CMK (cell line): ENCODE data around the gene PCGF3.

ENCODE experiments used
- DNase-seq: peaks from one replicate; pipeline ENCODE4 v3.0.0-alpha.2; 2010; ENCODE audit warnings: low read depth

The PCGF3 gene, protein sequence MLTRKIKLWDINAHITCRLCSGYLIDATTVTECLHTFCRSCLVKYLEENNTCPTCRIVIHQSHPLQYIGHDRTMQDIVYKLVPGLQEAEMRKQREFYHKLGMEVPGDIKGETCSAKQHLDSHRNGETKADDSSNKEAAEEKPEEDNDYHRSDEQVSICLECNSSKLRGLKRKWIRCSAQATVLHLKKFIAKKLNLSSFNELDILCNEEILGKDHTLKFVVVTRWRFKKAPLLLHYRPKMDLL

DNA sequence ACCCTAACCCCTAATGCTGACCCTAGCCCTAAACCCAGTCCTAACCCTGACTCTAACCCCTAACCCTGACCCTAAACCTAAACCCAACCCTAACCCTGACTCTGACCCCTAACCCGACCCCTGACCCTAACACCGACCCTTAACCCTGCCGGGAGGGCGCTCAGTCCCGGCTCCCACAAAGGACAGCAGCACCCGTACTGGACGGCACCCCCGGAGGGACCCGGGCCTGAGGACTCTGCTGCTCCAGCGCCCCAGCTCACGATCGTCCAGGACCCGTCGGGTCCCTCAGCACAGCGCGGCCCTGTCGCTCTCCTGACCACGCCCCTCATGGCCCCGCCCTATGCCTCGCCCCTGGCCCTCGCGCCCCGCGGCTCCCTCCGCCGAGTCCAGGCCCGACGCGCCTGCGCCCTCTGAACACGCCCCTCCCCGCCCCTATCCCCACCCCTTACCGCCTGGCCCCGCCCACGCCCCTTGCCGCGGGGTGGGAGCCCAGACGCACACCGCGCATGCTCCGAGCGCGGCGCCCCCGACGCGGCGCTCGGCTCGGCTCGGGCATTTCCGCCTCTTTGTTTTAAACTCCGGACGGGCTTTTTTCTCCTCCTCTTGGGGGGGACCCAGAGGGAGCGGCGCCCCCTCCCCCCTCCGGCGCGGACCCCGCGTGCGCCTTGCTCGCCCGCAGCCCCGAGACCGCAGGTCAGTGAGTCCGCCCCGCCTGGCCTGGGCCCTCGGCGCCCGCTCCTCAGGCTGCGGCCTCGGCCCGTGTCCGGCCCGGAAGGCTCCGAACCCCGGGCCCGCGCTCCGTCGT is at the start of gene PCGF3:
Gene PCGF3, plus strand, starts transcription at position 555 of the 805 bp plus-strand sequence. CDS start 27,849 bp downstream, outside the sequence.
- DNase-seq = peak; percentile 89

DNA sequence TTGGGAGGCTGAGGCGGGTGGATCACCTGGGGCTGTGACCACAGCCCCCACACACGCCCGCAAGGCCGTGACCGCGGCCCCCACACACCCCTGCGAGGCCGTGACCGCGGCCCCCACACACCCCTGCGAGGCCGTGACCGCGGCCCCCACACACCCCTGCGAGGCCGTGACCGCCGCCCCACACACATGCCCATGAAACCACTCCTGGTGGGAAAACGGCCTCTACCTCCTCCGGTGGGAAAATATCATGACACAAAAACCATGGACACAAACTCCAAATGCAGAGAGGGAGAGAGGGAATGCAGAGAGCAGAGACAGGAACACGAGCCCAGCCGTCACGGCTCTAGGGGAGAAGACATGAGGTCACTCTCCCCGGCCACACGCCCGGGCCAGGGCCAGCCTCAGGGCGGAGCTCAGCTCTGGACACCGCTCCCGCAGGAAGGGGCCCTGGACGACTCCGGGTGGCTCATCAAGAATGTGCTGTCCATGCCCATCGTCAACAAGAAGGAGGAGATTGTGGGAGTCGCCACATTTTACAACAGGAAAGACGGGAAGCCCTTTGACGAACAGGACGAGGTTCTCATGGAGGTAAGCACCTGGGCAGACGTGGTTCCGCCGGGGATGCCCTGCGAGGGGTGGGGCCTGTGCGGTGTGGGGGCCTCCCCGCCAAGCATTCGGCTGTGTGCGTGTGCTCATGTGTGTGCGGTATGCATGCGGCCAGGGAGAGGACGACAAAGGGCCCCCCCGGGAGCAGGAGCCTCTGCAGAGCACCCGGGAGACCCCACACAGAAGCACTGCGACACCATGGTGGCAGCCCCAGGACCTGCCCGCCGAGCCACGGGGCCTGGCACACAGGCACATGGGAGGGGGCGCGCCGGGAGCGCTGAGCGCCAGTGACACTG is 48.9 kb upstream of the PCGF3 start:
- DNase-seq = no peak

DNA sequence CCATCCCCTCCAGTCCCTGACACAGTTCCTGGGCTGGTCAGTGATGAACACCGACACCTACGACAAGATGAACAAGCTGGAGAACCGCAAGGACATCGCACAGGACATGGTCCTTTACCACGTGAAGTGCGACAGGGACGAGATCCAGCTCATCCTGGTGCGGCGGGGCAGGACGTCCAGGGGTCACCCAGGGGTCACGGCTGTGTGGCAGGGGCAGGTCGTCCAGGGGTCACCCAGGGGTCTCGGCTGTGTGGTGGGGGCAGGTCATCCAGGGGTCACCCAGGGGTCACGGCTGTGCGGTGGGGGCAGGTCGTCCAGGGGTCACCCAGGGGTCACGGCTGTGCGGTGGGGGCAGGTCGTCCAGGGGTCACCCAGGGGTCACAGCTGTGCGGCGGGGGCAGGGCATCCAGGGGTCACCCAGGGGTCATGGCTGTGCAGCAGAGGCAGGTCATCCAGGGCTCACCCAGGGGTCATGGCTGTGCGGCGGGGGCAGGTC is 48.2 kb upstream of the PCGF3 start:
- no peak for DNase-seq

DNA sequence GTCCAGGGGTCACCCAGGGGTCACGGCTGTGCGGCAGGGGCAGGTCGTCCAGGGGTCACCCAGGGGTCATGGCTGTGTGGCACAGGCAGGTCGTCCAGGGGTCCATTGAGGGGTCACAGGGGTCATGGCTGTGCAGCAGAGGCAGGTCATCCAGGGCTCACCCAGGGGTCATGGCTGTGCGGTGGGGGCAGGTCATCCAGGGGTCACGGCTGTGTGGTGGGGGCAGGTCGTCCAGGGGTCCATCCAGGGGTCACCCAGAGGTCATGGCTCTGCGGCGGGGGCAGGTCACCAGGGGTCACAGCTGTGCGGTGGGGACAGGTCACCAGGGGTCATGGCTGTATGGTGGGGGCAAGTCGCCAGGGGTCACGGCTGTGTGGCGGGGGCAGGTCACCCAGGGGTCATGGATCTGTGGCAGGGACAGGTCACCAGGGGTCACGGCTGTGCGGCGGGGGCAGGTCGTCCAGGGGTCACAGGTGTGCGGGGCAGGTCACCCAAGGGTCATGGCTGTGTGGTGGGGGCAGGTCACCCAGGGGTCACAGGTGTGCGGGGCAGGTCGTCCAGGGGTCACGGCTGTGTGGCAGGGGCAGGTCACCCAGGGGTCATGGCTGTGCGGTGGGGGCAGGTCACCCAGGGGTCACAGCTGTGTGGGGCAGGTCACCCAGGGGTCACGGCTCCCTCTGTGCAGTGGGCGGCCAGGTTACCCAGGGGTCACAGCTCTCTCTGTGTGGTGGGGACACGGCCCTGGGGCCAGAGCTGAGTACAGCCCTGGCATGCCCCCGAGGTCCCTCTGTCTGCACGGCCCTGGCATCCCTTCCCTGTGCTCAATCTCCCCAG is 47.6 kb upstream of the PCGF3 start:
- DNase-seq = no peak

DNA sequence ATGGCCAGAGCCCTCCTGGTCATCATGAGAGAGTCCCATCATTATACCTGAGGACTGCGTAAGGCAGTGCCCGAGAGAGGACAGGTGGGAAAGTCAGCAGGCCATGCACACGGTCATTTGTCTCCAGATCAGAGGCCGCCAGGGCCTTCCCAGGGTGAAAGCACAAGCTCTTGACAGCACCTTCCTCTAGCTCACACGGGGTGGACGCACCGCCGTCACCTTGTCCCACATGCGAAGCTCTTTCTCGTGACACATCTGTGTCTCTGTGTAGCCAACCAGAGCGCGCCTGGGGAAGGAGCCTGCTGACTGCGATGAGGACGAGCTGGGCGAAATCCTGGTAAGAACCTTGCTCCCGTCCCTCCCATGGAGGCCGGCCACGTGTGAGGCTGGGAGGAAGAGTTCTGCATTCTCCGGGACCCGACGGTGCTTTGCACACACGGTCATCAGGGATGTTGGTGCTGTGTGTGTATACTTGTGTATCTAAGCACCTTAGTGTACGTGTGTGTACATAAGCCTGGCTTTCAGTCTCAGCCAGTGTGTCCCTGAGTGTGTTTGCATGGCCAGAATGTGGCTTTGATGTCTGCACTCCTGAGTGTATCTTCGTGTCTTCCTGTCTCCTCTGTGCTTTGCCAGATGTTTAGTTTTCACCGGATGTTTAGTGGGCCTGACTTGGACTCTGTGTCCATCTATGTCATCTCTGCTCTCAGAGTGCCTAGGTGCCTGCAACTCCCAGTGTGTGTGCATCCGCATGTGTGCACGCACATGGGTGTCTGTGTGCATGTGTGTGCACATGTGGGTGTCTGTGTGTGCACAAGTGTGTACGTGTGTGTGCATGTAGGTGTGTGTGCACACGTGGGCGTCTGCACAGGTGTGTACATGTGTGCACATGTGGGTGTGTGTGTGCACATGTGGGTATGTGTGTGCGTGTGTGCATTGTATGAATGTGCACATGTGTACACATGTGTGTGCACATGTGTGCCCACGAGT is 46.7 kb upstream of the PCGF3 start:
- DNase-seq = no peak

DNA sequence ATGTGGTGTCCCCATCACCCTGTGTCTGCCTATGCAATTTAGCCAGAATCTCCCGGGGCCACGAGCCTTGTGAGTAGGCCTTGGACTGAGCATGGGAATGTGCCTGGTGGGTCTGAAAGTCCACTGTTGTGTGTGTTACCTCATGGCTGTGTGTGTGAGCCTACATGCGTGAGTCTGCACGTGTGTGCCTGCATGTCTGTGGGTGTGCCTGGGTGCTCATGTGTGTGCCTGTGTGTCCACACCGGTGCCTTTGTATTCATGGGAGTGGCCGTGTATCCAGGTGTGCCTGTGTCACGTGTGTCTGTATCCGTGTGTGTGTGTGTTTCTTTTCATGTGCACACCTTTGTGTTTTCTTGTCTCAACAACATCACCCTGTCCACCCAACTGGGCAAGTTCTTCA is 45.8 kb upstream of the PCGF3 start:
- DNase-seq = no peak

DNA sequence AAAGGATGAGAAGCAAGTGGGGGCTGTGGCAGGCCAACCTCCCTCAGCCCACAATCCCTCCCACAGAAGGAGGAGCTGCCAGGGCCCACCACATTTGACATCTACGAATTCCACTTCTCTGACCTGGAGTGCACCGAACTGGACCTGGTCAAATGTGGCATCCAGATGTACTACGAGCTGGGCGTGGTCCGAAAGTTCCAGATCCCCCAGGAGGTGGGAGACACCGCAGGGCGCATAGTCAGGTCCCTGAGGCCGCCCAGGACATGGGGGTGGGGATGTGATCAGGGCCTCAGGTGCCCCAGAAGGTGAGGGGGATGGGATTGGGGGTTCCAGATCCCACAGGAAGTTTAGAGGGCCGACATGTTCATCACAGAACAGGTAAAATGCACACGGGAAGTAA is 45.2 kb upstream of the PCGF3 start:
- DNase-seq = no peak

DNA sequence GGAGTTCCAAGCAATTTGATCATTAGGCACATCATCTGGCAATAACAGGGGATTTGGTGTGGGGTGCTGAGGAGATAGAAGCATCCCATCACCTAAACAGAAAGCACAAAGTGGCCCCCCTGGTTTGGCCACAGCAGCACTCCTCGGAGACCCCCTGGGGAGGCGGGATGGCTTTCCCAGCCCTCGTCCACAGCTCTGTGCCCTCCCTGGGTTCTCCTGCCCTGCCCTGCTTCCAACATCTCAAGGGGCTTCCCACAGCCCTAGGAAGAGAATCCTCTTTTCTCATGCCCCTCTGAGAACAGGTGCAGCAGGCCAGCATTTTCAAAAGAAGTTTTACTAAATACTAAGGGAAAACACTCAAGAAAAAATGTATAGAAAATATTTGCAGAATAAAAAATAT is 44.4 kb upstream of the PCGF3 start:
- DNase-seq = no peak

DNA sequence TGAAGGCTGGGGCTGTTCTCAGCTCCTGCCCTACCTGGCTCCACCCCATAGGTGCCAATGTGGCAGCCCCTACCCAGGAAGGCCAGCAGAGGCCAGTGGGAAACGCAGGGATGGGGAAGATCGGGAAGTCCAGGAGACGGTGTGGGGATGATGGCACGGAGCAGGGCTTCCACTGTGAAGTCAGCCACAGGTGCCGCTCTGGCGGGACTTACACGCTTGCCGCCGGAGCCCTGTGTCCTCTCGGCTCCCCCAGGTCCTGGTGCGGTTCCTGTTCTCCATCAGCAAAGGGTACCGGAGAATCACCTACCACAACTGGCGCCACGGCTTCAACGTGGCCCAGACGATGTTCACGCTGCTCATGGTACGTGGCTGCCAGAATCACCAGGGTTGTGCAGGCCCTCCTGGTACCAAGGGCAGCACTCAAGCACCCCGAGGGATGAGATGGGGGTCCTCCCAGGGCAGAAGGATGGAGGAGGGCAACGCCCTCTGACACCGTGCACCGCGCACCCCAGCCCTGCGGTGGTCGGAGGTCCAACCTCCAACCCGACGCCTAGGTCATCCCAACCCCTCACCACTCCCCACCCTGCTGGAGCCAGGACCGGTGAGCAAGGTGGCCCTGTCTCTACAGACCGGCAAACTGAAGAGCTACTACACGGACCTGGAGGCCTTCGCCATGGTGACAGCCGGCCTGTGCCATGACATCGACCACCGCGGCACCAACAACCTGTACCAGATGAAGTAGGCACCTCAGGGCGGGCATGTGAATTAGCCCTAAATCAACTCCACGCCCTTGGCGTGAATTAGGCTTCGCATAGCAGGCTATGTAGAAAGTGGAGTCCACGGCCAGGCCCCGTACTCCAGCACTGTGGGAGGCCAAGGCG is 43.5 kb upstream of the PCGF3 start:
- no peak for DNase-seq

DNA sequence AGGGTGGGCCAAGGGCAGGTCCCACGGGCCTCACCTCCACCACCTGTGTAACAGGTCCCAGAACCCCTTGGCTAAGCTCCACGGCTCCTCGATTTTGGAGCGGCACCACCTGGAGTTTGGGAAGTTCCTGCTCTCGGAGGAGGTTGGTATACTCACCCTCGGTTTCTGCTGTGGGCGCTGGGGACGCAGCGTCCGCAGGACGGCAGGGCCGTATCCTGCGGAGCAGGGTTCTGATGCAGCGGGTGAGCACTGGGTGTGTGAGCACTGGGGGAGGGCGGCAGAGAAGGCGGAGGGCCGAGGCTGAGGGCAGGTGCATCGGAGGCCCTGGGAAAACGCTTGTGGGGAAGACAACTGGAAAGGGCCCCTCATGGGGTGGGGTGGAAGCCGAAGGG is 42.6 kb upstream of the PCGF3 start:
- no peak for DNase-seq

DNA sequence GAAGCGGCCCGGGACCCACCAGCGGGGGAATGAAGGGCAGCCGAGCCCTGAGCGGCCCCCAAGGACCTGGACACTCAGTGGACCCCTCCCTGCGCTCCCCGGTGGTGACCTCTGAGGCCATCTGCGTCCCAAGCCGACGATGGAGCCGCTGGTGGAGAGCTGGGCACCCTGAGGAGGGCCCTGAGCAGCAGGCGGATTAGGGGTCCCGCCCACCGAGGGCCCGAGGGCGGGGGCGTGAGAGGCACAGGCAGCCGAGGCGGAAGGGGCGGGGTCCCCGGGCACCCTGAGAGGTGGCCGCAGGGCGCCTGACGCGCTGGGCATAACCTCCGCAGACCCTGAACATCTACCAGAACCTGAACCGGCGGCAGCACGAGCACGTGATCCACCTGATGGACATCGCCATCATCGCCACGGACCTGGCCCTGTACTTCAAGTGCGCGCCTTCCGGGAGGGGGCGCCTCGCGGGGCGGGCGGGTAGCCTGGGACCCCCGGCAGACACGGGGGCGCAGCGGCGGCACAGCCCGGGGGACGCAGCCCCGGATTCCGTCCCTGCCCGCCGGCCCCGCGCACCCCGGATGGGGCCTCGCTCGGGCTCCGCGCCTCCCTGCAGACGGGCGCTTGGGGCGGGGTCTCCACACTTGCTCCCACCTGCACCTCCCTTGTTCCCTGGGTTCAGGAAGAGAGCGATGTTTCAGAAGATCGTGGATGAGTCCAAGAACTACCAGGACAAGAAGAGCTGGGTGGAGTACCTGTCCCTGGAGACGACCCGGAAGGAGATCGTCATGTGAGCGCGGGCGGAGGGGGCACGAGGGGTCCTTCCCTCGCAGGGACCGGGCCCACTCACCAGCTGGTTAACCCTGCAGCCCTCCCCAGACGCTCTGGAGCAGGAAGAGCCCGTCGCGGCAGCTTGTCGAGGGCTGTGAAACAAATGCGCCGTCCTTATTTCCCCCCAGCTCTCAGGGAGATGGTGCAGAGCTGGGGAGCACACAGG is 41.9 kb upstream of the PCGF3 start:
- DNase-seq = peak; percentile 56

DNA sequence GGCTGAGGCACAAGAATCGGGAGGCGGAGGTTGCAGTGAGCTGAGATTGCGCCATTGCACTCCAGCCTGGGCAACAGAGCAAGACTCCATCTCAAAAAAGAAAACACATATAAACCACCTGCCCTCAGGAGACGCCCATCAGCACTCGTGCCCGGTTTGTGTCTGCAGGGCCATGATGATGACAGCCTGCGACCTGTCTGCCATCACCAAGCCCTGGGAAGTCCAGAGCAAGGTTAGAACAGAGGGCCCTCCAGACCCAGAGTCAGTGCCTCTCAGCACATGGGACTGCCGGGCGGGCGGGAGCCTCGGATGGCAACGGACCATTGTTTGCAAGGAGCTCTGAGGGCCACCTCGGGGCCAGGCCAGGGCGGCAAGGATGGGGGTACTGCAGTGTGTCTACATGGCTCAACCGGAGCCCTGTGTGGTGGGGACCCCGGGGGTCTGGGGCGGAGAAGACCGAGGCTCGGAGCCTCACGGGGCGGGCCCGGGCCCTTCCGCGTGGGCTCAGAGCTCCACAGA is 40.9 kb upstream of the PCGF3 start:
- no peak for DNase-seq

DNA sequence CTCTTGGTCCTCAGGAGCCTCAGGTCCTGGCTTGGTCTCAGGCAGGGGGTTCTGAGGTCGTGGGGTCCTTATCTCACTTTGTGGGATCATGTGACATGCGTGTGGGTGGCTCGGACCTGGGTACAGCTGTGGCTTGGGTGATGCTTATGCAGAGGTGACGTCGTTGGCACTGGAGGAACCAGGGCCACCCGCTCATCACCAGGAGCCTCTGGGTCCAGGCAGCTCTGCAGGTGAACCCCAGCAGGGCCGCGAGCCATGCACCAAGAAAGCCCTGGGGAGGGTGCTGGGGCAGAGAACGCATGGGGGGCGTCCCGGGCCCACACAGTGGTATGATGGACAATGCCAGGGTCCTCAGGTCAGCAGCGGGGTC is 40.3 kb upstream of the PCGF3 start:
- no peak for DNase-seq

DNA sequence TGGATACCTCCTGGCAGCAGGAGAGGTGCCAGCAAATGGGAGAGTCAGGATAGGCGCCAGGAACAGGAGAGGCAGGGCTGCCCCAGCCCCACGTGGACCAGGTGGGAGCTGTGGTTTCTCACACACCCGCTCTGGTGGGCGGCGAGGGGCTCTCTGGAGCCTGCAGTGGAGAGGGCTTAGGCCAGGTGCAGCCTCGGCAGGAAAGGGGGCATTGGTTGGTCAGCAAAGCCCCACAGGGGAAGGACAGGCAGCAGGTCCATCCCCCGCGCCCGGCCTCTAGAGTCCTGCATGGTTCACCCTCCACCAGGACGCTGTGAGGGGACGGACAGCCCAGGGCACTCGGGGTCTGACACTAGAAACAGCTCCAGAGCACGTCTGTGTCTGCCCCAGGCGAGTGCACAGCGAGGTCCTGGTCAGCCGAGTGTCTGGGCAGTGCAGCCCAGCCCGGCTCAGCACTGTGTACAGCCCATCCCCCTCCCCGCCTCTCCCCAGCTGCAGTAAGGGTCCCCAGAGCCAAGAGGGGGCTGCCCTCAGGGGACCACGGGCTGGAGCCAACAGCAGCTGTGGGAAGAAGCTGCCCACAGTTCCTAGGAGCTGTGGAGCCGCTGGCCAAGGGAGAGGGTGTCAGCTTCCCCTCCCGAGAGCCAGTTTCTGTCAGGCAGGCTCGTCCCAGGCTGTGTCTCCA is 39.7 kb upstream of the PCGF3 start:
- DNase-seq = no peak

DNA sequence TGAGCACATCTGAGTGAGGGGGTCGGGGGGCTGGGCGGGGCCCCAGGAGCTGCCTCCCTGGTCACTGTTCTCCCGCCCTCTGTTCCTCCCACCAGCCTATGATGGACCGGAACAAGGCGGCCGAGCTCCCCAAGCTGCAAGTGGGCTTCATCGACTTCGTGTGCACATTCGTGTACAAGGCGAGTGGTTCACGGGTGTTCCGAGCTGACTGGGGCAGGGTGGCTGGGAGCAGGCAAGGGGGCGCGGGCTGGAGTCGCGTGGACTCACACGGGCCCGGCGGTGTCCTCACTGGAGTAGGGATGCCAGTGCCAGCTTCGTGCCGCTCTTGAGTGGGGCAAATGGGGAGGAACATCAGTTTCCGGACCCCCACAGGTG is 39.2 kb upstream of the PCGF3 start:
- no peak for DNase-seq

DNA sequence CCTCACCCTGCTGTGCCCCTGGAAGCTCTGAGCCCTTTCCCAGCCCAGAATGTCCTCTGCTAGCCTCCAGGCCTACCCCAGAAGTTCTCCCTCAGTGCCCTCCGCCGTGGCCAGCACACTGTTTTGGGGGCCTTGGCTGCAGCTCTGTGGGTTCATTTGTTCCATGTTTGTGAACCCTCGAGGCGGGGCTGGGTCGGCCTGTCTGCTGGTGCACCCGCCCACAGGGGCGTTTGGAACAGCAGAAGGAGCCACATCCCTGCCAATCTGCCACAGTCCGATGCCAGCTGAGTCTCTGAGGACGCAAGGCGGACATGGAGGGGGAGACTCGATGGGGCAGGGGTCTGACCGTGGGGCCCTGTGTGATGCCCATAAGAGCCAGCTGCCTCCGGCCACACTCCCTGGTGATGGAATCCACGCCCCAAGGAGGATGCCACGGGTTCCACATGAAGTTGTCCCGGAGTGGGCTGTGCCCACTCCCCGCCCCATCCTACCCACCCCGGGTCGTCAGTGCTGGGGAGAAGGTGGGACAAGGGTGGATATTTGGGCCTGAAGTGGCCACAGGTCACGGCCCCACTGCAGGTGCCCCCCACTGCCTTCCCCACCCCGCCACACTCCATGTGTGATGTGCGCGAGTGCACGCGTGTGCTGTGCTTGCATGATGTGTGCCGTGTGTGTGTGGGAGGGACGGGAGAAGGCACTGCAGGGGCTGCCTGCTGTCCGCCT is 38.6 kb upstream of the PCGF3 start:
- DNase-seq = no peak

DNA sequence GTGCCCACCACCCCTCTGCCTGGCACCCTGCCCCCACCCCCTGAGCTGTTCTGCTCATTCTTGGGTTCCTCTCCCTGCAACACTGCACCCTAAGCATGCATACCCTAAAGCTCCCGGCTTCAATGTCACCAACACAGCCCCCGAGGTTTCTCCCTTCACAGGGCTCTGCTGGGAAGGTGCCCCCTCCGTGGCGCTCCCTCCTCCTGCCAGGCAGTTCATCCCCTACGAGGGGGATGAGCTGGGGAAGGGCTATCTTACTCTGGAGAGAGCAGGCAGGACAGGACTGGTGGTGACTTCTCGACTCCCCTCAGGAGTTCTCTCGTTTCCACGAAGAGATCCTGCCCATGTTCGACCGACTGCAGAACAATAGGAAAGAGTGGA is 38.1 kb upstream of the PCGF3 start:
- no peak for DNase-seq
